Measurements from ENCODE around the gene BMAL2.

Gene BMAL2

GRCh38 chr12:27324530-27324929, 8.1 kb upstream of the BMAL2 start:
- no peak for DNase-seq

- no peak for DNase-seq
Measured at GRCh38 chr12:27330846-27331245, 1.8 kb upstream of the BMAL2 start.

GRCh38 chr12:27331291-27331926, 1.2 kb upstream of the BMAL2 start:
- DNase-seq: peak; percentile 16

- DNase-seq: no peak
Measured at GRCh38 chr12:27331927-27332324, 710 bp upstream of the BMAL2 start.

- no peak for DNase-seq
Measured at GRCh38 chr12:27332407-27332713, 276 bp upstream of the BMAL2 start.

DNA sequence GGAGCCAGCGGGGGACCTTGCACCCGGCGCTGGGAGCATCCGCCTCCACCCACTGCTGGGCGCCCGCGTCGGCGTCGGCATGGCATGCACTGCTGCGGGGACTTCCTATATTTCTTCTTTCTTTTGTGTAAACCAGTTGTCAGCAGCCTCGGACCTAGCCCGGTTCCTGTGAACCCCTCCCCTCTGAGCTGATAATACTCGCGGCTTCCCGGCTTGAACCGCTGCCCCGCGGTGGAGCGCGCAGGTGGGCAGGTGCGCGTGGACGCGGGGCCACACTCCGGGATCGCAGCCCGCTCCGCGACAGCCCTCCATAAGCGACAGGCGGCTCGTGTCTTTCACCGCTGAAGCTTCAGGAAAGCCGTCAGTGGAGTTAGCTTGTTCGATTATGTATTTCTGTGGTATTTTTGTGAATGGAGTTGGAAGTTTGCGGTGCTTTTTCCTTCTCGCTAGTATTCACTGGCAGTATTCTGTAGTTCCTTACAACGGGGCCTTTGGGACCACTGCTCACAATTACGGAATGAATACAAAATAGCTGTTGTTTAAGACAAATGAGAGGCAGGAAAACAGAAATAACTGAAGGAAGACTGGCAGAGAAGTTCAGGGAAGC, 870 bp downstream of the BMAL2 start:
- DNase-seq: peak; percentile 25

DNA sequence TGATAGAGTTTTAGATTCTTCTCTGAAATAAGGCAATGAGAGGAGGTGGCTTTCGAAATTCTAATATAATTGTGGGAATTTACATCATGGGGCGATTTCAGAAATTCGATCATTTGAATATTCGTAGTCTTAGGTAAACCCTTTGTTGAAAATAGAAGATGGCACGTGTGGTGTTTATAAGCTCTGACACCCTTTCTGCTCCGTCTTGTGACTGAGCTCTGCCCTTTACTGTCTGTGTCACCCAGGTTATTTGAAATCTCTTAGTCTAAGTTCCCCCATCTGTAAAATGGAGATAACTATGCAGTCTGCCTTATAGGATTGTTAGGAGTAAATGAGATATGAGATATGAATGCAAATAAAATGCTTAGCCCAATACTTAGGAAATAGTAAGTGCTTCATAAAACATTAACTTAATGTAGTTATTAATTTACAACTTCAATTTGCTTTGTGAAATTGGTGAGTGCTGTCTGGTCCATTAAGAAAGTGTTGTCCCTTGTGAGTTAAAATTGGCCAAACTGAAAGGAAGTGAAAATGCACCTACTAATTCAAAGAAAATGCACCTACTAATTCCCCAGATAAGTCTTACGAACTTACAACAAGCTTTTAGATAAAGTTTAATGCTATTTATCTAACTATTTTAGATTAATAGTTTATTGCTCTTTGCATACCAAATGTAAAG, 1.5 kb downstream of the BMAL2 start:
- no peak for DNase-seq

- DNase-seq: no peak
Measured at GRCh38 chr12:27334721-27335082, 2.1 kb downstream of the BMAL2 start.

GRCh38 chr12:27335364-27336281, 3.0 kb downstream of the BMAL2 start:
- DNase-seq: no peak

- no peak for DNase-seq
Measured at GRCh38 chr12:27336282-27336653, 3.6 kb downstream of the BMAL2 start.

- DNase-seq: no peak
Measured at GRCh38 chr12:27337376-27337775, 4.7 kb downstream of the BMAL2 start.

DNA sequence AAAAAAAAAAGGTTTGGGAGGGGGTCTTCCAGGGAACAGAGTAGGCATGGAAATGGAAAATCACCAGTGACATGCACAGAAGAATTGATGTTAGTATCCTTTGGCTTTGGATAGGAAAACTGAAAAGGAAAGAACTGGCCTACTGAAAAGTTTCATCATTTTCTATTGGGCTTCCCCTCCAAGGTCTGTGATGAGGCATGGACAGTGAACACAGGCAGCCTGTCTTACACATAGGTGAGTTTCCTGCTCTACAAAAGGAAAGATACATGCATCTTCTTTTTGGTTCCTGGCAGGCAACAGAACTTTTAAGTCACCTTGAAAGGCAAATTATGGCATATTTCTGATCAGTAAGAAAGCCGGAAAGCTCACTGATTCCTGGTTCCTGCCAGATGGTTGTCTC, 5.8 kb downstream of the BMAL2 start:
- DNase-seq: no peak

- DNase-seq: no peak
Measured at GRCh38 chr12:27340971-27341370, 8.3 kb downstream of the BMAL2 start.

DNA sequence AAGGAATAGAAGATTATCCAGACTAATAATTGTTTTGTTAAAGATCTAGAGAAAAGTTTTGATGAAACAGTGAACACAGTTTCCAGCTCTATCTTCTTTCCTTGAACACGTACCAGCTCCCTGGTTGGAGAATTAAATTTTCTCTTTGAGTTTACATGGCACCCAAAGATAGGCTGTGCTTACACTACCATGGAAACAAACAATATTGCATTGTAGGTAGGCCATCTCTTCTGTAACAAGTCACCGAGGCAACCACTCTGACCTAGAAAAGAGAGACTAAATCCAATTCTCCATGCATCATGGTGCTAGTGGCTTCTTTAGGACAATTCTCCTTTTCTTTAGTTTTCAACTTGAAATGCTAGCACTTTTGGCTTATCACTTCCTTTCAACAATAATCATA, 9.9 kb downstream of the BMAL2 start:
- no peak for DNase-seq

DNA sequence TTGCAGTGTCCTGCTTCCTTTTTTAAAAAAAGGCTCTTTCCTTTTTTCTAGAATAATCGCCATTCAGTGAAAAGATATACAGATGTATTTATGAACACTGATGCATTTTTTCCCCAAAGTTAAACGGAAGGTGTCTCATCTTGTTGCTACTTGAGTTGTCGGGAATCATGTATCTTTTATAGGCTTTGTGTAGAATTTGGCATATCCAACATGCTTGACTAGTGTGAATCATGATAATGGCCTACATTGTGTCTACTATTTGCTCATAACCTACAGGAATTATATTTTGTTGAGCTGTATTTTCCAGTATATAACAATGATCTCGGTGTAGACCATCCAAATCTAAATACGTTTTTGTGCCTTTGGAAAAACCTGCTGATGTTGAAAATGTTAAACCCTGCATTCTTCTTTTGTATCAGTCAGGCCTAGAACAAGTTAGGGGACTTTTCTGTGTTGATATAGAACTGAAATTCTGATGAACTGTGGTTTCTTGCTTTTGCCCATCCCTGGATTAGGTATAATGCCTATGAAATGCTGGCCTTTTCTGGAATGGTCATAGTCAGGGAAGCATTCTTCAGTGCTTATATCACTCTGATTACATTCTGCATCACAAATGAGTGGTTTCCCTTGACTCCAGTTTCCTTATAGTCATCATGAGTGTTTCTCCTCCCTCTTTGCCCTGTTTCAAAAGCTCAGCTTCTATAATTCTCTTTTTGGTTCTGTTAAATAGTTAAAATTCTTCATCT, 10.8 kb downstream of the BMAL2 start:
- DNase-seq: no peak

DNA sequence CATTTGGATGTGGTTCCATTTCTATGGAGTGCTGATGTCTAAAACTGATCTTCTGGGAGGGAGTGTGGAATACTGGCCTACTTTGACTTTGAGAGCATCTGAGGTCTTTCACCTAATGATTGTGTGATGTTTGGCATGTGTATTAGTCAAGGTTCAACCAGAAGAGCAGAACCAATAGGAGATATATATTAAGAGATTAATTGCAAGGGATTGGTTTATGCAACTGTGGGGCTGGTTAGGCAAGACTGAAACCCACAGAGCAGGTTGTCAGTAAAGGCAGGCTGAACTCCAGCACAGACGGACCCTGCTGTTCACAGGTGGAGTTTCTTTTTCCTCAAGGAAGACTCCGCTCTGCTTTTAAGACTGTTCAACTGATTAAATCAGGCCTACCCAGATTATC, 11.6 kb downstream of the BMAL2 start:
- DNase-seq: no peak

GRCh38 chr12:27344760-27345159, 12.1 kb downstream of the BMAL2 start:
- no peak for DNase-seq

- no peak for DNase-seq
Measured at GRCh38 chr12:27345376-27345775, 12.7 kb downstream of the BMAL2 start.

DNA sequence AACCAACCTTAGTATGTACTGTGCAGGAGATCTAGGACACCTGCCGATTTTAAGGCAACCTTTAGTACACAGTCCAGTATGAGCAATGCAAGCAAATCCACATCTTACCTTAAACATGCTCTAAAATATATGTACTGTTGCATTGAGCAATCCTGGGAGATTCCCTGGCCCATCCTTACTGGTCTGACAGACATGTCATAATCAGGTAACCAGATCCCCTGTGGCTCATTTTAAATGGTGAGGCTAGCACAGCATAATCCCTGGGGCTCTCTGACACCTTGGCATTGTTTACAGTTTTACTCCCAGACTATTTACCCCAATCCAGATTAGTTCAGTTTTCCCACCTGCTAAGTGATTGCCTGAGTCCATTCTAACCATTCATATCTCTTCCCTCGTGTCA, 15.1 kb downstream of the BMAL2 start:
- DNase-seq: no peak

DNA sequence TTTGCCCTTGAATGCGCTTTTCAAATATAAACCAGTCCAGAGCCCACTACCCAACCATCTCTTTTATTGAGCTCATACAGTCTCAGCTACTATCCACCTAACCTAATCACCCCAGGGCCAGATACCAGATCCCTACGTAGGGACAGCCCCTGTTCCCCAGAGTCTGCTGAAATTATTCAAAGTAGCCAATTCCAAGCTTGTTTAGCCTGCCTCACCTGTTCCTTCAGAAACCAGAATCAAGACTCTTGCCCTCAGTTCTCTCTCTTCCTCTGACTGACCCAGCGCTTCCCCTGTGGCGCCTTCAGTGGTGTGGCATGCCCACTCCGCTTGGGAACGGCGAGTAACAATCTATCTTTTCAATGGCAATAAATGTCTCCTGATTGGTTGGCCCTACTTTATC, 18.8 kb downstream of the BMAL2 start:
- DNase-seq: no peak

- no peak for DNase-seq
Measured at GRCh38 chr12:27355486-27355885, 22.9 kb downstream of the BMAL2 start.

DNA sequence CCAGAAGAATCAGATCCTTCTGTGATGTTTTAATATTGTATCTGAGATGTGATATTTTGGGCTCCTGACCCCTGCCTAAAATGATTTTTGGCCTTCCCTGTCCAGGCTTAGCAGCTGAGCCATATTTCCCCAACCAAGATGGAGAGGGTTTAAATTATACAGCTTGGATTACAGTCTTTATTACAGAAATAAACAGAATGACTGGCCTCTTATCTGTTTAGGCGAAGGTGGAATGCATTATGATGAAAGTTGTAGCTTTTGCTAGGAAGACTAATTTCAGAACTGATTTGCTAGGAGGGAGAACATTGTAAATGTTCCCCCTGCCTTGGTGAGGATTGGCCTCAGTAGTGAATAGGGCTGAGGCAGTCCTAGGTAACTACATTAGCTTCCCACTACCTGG, 23.3 kb downstream of the BMAL2 start:
- DNase-seq: no peak
